HG02571 (cell line): ENCODE results near the gene BCL6.

Experiments used
- ATAC-seq: cut with Tn5 transposase; IDR thresholded peaks from one replicate; pipeline ENCODE4 v1.9.1; 2021; ENCODE audit warnings: mild to moderate bottlenecking, moderate library complexity; ENCODE audit not compliant: unreplicated experiment

BCL6 gene

DNA sequence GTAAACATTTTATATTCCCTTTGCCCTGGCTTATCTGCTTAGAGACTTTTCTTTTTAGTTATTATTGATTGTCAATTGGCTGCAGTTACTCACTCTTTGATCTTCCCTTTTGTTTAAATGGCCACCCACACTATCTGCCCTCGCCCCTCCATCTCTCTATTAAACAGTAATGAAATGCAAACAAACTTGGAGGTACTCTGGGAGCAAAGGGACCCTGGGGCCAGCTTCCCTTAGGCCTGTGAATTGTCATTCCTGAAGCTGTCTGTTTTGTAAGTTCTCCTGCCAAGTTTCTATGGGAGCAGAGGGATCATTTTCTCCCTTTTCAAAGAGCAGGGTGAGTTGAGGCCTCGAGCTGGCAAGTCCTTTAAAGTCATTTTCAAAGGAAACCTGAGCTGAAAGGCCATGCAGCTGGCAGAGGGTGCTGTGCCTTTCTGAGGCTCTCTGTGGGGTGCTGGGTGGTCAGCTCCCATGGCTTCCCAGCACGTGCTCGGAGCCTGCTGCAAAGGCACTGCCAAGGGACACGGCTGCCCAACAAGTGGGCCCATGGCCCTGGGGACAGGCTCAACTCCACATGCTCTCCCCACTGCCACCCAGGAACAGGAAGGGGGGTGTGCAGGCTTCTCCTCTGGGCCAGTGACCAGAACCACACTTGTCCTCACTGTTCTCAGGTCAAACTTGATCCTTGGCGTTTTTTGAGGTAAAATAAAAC is 25.5 kb downstream of the BCL6 start:
- ATAC-seq = no peak

DNA sequence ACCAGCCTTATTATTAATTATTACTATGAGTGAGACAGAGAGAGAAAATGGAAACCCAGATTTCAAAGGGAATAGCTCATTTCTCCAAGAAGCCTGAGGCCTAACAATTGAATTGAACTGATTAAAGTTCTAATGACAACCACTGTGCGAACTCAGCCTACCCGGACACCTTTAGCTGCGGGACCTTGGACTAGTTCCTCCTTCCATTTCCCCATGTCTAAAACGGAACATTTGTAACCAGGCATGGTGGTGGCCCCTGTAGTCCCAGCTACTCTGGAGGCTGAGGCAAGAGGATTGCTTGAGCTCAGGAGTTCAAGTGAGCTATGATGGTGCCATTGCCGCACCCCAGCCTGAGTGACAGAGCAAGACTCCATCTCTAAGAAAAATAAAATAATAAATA is 26.5 kb downstream of the BCL6 start:
- no peak for ATAC-seq

DNA sequence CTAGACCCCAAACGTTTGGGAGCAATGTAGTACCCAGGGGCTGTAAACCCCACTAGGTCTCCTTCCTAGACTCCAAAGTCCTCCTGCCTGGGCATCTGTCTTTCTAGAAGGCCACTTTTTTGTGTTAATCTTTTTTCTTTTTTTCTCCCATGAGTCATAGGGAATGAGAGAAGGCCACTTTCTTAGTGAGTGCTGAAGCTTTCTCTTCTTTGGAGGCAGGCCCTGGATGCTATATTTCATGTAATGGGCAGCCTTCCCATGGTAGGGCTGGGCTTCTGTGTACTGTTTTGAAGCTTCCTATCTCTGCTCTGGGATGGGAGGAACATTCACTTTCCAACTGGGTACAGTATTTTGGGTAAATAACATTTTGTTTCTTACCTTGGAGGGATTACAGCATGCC is 27.7 kb downstream of the BCL6 start:
- no peak for ATAC-seq

DNA sequence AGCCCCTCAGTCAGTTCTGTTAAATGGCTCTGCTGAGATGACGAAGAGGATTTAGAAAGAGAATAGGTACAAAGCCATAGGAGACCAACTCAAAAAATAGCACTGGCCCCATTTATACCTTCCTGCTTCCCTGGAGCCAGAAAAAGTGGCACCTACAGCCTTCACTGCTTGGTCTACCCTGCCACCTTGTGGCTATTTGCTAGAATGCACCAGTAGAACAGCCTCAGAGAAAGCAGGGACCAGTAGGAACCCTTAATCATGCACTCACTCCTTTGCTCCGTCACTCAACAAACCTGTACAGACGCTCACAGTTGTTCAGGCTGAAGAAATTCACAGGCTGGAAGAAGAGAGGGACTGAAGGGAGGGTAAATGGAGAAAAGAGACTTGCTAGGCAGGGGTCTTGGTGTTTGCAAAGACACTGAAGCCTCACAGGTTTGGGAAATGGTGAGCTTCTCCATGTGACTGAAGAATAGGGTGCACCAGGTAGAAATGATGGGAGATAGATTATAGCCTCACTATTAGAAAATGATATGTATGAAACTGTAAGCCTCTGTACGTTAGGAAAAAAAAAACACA is 30.8 kb downstream of the BCL6 start:
- no peak for ATAC-seq

DNA sequence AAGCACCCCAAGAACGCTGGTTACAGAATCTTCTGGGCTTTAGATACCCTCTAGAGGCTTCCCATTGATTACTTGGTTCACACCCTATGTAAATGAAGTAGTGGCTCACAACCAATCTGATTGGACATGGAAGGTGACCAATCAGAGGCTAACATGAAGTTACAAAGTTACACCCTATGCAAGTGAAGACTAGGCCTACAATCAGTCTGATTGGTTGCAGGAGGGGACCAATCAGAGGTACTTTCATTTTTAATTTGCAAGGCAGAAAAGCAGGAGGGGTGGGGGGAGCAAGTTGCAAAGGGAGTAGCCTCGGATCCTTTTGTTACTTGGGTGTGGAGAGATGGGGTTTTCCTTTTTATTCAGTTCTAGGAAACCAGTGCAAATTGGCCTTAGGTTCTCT is 31.8 kb downstream of the BCL6 start:
- ATAC-seq = no peak

DNA sequence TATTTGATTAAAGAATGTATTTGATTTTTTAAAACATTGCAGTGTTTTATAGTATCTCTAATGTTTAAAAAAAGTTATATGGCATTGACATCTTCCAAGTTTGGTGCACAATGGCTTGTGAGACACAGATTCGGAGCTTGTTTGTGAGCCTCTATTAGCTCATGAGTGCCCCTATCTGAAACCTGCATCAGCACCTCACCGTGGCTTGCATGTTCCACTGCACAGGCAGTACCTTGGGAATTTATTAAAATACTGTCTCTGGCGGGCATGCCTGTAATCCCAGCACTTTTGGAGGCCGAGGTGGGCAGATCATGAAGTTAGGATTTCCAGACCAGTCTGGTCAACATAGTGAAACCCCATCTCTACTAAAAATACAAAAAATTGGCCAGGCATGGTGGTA is 36.1 kb downstream of the BCL6 start:
- ATAC-seq = no peak

DNA sequence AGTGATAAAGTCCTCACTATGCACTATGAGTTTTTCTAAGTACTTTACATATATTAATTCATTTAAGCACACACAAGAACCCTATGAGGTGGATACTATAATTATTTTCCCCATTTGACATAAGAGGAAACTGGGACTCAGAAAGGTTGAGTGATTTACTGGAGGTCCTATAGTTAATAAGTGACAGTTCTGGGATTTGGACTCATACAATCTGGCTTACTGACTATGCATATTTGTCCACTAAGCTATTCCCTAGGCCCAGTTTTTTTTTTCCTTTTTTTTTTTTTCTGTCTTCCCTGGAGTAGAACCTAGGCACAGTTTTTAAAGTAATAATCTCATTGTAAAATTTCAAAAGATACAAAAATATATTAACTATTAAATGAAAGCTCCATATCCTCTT is 36.6 kb downstream of the BCL6 start:
- no peak for ATAC-seq

DNA sequence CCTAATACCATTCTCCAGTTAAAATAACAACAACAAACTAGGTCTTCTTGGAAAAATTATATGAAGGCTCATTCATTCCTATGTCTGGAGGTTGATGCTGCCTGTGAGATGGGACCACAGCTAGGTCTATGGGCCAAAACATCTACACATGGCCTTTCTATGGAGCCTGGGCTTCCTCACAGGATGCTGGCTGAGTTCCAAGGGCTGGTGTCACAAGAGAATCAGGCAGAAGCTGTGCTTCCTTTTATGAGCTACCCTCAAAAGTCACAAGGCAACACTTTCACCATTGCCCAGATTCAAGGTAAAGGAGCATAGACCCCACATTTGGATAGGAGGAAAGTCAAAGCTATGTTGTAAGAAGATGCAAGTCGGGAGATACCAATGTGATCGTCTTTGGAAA is 38.3 kb downstream of the BCL6 start:
- ATAC-seq = no peak

DNA sequence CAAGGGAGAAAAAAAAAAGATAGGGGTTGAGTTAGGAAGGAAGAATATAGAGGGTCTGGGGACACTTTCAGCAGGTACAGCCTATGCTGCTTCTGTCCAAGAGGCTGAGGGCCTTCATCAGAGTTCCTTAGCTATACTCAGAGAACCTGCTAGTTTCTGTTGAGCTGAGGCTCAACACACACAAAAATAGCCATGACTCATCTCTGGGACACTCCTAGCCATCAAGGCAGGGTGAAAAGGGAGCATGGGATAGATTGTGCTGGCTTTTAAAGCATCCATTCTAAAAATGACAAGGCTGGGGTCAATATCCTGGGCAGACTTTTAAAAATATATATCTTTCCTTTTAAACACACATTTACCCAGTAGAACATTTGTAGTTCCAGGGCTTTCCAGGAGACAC is 40.1 kb downstream of the BCL6 start:
- ATAC-seq = no peak

DNA sequence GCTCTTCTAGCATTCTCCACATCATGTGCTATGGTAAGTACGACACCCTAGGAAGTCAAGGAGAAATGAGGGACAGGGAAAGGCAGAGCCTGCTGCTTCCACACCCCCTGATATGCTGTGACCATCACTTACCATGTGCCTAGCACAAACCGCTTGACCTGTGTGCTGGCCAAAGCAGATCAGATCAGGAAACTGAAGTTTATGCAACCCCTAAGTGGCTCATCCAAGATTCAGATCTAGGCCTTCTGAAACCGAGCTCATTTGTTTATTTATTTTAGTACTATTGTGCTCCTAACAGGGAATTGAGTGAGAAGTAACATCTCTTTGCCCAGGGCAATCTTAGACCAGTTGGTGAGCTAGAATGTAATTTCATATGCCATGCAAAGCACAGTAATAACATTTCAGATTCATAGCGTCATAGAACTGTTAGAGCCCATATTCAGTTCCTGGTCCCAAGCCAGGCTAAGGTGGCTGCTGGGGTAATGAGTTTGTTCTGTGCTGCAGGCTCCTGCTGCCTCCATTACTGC is 42.7 kb downstream of the BCL6 start, which contains the start of gene RTP2:
RTP2 (minus strand) TSS at position 51 of the 527 bp plus-strand sequence. CDS start 429 bp downstream, outside the sequence.
- ATAC-seq = no peak

DNA sequence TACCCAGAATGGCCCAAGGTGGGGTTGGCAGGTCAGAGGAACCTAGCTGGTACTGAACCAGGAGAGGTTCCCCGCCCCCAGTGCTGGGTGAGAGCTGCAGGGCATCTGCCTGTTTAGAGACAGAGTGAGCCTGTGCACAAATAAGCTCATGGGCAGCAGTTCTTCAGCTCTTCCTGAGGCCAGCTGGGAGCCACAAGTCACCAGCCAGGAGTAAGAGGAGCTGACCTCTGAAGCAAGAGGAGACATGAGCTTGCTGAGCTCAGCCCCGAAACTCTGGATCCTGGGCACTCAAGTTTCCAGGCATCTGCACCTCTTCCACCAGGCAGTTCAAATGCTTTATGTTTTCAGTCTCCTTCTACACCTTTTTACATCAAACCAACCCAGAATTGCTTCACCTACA is 45.0 kb downstream of the BCL6 start:
- no peak for ATAC-seq

DNA sequence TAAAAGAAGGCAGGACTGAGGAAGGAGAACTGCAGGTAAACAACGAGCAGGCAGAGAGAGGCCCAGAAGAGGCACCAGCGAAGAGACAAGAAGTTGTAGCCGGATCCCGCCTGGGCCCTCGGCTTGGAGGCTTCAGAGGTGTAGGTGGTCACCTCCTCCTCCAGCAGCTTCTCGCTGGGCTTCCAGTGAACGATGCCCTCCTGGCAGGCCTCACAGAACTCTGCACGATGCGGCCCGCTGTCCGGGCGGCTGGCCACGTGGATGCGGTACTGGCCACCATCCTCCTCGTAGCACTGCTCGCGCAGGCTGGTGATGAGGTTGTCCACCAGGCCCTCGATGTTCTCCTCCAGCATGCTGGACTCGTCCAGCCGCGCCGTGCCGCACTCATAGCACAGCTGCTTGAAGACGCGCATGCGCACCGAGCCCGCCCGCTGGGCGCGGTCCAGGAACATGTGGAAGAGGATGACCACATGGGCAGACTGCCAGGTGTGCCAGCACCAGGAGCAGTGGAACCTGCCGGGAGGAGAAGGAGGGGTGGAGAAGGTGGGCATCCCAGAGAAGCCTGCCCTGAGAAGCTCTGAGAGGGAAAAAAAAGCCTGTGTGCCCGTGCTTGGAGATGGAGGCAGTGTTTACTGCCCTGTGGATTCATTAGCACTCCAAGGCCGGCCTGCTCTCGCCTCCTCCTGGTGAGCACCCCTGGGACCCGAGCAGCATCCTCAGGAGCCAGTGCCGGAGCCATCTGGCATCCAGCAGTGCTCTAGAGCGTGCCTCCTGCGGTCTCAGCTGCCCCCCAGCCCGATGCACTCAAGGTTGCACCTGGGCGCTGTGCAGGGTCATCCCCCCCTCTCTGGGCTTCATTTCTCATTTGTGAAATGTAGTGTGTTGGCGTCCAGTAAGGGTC is 46.5 kb downstream of the BCL6 start:
- ATAC-seq = no peak

DNA sequence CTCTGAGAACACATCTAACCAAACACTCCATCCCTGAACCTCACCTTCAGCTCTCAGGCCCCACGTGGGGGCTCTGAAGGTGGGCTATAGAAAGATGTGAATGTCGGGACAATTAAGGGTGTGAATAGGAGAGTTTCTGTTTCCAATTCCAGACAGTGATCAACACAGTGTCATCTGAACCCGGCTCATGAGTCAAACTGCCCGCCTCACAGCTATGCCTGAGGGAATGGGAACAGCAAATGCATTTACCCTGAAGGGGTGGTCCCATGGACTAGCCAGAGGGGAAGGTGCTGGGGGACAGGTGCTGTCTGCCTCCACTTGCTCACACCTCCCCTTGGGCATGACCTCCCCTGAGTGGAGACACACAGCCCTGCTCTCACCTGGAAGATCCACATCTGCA is 49.2 kb downstream of the BCL6 start:
- ATAC-seq = no peak

DNA sequence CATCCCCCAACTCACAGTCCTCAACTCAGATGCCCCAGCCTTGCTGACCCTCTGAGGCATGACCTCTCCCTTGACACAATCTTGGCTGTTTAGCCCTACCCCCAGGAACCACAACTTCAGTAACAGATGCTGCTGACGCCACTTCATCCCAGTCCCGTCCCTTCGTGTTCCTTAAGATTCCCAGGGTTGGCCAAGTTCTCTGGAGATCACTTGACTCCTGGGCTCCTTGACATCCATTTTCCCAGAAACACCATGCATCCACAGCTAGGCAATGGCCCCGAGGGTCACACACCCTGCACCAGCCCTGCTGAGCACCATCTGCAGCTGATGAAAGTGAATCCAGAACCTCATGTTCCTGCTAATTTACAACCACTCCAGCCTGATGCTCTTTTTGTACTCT is 49.8 kb downstream of the BCL6 start:
- ATAC-seq = no peak

DNA sequence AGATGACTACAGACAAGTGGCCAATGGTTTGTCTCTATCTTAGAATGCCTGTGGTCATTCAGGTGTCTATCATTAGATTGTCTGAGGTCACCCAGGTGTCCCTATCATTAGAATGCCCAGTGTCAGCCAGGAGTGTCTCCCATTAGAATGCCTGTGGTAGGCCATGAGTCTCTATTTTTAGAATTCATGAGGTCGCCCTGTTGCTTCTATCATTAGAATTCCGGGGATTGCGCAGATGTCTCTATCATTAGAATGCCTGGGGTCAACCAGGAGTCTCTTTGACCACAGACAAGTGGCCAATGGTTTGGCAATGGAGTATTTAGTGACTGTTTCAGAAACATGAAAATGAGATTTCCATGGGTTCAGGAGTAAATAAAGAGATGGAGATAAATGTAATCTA is 50.5 kb downstream of the BCL6 start:
- no peak for ATAC-seq

DNA sequence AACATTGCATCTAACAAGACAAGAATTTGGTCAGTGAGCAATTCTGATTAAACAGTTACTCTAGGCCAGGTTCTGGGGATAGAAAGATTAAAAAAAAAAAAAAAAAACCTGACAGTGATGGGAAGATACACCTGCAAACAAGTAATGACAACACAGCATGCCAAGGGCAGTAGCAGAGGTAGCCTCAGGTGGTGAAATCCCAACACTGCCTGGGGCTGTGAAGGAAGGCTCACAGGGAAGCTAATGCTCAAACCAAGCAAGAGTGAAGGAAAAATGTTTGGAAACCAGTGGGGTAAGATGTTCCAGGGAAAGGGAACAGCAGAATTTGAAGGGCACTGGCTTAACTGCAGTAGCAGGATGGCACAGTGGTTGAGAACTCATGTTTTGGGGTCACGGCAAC is 51.8 kb downstream of the BCL6 start:
- no peak for ATAC-seq

DNA sequence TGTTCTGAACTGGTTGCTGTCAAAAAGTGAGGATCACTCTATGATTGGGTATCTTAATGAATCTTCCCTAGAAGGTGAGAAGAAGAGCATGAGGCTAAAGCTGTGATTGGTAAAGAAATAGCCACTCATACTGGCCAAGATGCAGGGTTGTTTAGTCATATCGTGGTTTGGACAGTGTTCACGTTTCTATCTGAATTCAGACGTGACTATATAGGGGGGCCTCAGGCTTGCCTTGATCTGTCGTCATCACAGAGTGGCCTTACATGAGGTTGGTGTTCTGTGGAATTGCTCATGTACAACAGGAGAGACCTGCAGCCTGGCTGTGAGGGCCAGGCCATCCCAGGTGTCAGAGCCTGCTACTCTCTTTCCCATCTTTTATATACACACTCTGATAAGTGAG is 55.3 kb downstream of the BCL6 start:
- no peak for ATAC-seq

DNA sequence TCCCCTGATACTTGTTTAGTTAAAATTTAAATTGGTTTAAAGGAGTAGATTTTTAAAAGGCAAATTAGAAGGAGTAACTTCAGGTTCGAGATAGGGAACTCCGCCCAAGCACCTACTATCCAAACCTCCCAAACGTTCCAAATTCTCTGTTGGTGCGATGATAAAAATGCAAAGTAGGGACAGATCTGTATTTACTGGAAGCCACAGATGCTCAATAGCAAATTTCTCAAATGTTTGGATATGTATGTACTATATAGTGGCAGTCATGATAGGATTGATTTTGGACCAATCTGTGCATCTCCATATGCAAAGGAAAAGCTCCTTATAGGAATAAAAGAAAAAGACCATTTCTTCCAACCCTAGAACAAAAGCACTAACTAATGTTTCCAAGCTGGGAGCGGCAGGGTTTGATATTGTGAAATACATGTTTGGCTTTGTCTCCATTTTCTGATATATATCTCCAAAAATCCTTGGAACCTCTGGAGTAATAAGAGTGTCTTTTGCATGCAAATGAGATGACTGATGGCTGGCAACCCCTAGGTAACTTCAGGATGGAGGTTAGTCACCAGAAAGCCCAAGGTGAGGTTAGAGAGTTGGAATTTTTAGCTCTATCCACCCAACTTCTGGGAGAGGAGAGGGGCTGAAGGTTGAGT is 58.5 kb downstream of the BCL6 start:
- ATAC-seq = no peak

DNA sequence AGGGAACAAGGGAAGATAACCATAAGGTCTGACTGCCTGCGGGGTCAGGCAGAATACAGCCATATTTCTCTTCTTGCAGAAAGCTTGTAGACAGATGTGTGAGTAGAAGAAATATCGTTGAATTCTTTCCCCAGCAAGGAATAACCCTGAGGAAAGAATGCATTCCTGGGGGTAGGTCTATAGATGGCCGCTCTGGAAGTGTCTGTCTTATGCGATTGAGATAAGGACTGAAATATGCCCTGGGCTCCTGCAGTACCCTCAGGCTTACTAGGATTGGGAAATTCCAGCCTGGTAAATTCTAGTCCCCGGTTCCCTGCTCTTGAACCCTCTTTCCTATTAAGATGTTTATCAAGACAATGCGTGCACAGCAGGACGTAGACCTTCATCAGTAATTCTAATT is 59.3 kb downstream of the BCL6 start:
- ATAC-seq = no peak

DNA sequence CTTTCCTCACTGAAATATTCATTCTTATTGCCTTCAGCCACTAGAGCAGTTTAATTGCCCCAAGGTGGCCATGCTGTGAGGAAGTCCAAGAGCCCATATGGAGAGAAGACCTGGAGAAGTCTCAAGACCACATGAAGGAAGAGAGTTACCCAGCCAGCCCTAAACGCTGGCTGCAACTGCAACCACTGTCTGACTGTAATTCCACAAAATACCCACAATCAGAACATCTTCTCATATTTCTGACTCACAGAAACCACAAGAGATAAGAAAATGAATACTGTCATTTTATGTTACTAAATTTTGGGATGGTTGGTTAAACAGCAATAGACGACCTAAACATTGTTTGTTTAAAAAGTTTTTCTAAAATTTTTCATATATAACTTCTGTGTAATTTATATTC is 60.4 kb downstream of the BCL6 start:
- ATAC-seq = no peak

DNA sequence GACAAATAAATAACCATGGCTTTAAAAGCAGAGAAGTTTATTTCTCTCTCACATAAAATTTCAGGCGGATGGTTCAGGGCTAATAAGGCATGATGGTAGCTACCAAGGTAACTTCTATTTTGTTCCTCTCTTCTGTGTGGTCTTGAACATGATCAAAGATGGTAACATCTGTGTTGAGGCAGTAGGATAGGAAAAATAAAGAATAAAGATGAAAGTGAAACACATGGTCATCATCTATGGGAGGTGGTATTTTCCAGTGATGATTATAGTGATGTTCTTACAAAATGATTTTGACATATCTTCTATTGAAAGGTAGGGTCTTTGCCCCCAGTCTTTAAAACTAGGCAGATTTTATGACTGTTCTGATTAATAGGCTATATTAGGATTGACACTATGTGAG is 60.8 kb downstream of the BCL6 start:
- no peak for ATAC-seq
